GM12875 (cell line): ENCODE data around the gene ACADS.

Experiments
- H3K4me3 ChIP-seq: one replicate; pipeline ENCODE4 v1.5.1; 2011; ENCODE audit warnings: low read depth, low read length, control low read depth
- TF ChIP-seq, protein P1 (sequence below): IDR thresholded peaks from 2 replicates; pipeline ENCODE4 v1.5.1; 2011; ENCODE audit warnings: low read depth, mild to moderate bottlenecking, control low read depth, inconsistent platforms, low read length, moderate library complexity, borderline replicate concordance; ENCODE audit not compliant: insufficient read depth

ACADS gene

DNA sequence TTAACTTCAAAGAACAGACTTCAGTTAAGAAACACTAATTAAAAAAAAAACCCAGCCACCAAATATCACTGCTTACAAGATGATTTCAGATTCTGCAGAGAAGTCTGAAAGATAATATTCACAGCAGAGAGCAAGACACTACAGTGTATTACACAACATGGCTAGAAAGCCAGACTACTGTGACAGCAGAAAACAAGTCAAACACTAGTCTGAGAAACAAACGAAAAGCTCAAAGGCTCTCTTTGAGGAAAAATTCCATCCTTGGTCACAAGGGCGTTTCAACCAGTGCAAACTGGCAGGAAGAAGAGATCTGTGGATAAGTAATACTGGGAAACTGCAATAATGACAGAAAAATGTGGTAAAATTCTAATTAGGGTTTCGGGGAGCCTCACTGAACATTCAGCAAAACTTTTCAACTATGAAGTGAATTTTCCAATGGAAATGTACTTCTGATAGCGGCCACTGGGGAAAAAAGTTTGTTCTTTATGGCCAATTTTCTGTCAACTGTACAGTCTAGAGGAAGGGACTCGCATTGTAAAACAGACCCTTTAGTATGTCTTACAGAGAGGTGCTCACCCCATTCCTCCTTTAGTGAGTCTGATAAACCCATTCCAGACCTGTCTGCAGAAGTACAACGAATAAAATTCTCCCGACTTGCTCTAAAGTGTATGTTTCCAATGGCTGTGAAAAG is 50.4 kb downstream of the ACADS start:
- TF ChIP-seq, protein P1, sequence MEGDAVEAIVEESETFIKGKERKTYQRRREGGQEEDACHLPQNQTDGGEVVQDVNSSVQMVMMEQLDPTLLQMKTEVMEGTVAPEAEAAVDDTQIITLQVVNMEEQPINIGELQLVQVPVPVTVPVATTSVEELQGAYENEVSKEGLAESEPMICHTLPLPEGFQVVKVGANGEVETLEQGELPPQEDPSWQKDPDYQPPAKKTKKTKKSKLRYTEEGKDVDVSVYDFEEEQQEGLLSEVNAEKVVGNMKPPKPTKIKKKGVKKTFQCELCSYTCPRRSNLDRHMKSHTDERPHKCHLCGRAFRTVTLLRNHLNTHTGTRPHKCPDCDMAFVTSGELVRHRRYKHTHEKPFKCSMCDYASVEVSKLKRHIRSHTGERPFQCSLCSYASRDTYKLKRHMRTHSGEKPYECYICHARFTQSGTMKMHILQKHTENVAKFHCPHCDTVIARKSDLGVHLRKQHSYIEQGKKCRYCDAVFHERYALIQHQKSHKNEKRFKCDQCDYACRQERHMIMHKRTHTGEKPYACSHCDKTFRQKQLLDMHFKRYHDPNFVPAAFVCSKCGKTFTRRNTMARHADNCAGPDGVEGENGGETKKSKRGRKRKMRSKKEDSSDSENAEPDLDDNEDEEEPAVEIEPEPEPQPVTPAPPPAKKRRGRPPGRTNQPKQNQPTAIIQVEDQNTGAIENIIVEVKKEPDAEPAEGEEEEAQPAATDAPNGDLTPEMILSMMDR, result no peak

DNA sequence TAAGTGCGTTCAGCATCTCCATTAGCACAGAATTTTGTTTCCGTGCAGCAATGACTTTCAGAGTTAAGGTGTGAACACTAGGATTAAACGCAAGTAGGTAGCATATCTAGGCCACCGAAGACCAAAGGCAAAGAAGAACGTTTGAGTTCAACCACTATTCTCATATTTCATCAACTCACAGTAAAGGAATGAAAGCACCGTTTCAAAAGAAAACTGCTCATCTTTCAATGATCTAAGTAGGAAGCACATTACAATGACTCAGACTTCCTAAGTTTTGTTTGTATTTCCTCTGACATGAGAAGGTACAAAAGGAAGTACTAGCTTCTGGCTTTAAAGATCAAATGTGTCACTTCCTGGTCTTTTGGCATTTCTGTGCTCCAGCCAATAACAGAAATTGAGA is 57.6 kb downstream of the ACADS start:
- H3K4me3 ChIP-seq, result no peak overlapping the region
- TF ChIP-seq, protein P1, result no peak

More for the DNA sequence above, 50.4 kb downstream of the ACADS start:
- H3K4me3 ChIP-seq, result no peak overlapping the region

DNA sequence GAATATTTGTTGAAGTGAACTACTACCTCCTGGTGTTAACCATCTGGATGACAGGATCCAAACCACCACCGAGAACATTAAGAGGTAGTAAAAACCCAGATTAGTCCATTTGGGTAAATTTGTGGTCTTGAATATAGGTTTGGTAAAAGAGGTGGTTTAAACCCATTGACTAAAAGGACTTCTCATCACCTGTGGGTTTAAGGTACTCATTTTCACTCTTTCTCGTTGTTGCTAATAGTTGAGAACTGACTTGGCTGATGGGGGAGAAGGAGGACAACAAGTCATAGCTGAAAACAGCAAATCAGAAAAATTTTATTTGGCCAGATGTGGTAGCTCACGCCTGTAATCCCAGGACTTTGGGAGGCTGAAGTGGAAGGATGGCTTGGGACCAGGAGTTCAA is 59.2 kb downstream of the ACADS start:
- no peak overlapping the region for H3K4me3 ChIP-seq
- TF ChIP-seq, protein P1, result no peak

DNA sequence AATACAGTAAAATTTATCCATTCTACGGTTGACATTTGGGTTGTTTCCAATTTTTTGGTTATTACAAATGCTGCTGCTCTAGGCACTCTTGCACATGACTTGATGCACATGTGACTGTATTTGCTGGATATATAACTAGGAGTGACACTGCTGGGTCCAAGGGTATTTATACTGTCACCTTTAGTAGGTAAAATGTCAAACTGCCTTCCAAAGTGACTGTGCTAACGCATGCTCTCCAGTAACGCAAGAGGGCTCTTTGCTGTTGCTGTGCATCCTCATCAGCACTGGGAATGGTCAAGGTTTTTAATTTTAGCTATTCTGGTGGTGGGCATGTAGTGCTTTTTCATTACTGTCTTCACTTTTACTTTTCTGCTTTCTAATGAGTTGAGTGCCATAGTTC is 62.3 kb downstream of the ACADS start:
- H3K4me3 ChIP-seq, result no peak overlapping the region
- TF ChIP-seq, protein P1, result no peak
